Activated CD8-positive, alpha-beta memory T cell treated with anti-CD3 and anti-CD28 coated beads for 36 hours (primary cell): ENCODE data around the gene DAPL1. TPM values are rescaled to one million over a fixed set of nuclear protein-coding genes. Genes with fewer than 3 reads are reported as not detected.
"Not testable (repeated sequence)": the region's sequence is repeated elsewhere in the genome, so short reads cannot be mapped to it uniquely, and the experiment has no call there.

ENCODE experiments used
- CTCF ChIA-PET: fragments of 350-600 bp; sonication (Branson Sonifier 250); formaldehyde crosslinking; loops from one replicate; lab custom pipeline; 2021; ENCODE audit warnings: antibody characterized with exemption; lab: Charles Lee
- POLR2A ChIA-PET: fragments of 350-600 bp; sonication (Branson Sonifier 250); formaldehyde crosslinking; loops from one replicate; lab custom pipeline; 2021; ENCODE audit warnings: antibody characterized with exemption; lab: Charles Lee
- total RNA-seq, 2 experiments: library from RNA; stranded (reverse); gene quantifications; one replicate each; pipeline ENCODE4 v1.2.3, GENCODE V29; 2021

The DAPL1 gene
- total RNA-seq, 2 experiments from 2014 or later: not detected

DNA sequence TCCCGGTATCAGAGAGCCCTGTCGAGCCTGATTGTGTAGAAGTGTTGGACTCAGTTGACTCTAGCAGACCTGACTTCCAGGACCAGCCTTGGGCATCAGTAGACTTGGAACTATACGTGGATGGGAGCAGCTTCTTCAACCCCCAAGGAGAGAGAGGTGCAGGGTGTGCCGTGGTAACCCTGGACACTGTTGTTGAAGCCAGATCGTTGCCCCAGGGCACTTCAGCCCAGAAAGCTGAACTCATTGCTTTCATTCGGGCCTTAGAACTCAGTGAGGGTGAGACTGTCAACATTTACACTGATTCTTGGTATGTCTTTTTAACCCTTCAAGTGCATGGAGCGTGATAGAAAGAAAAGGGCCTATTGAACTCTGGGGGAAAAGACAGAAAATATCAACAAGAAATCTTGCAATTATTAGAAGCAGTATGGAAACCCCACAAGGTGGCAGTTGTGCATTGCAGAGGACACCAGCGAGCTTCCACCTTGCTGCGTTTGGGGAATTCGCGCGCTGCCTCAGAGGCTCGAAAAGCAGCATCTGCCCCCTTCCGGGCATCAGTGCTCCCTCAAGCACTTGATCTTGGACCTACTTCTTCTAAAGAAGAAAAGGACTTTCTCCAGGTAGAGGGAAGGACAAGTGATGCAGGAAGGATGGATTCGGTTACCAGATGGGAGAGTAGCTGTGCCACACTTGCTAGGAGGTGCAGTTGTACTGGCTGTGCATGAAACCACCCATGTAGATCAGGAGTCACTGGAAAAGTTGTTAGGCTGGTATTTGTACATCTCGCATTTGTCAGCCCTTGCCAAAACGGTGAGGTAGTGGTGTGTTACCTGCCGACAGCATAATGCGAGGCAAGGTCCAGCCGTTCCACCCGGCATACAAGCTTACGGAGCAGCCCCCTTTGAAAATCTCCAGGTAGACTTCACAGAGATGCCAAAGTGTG, 53.2 kb downstream of the DAPL1 start:
- POLR2A ChIA-PET, CTCF ChIA-PET: not testable (repeated sequence)

DNA sequence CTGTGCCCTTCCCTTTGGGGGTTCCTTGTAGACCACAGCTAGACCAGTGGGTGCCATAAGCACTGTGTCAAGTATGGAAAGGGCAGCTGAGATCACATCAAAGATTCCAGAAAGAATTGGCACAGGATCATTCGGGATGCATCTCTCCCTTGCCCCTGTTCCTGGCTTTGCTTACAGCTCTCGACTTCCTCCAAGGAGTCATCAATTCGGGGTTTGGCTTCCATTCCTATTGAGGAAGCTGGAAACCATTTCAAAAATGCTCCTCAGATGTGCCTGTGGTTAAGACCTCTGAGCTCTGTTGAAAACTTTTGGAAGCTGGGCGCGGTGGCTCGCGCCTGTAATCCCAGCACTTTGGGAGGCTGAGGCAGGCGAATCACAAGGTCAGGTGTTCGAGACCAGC, 65.1 kb downstream of the DAPL1 start:
- CTCF ChIA-PET, POLR2A ChIA-PET: not testable (repeated sequence)

DNA sequence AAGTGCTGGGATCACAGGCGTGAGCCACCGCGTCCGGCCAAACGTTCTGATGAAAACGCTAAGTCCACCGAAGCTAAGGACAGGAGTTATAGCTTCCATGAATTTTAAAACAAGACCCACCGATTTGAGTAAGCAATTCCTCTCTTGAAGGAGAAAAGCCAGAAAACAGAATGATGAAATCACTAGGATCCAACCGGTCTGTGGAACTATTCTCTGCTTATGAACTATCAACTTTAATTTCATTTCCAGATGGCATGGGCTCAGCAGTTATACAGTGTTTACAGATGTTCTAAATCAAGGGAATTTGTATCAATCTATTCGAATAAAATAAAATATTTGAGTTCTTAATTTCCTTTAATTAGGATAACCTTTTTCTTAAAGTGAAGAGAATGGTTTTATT, 66.5 kb downstream of the DAPL1 start:
- CTCF ChIA-PET: not testable (repeated sequence)

DNA sequence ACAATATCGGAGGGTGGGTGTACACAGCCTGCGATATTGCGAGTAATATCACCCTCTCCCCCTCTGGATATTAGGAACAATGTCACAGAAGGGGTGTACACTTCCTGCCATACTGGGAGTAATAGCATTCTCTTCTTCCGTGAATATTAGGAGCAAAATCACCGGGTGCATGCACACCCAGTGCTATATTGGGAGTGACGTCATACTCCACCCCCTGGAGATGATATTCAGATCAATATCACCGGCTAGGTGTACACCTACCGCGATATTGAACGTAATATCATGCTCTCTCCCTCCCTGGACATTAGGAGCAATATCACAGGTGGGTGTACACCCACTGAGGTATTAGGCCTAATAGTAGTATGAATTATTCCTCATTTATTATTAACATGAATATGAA, 70.4 kb downstream of the DAPL1 start:
- POLR2A ChIA-PET, CTCF ChIA-PET: not testable (repeated sequence)

More for the DNA sequence above, 66.5 kb downstream of the DAPL1 start:
- POLR2A ChIA-PET: not testable (repeated sequence)

Other genes with a start within 250 kb of the DAPL1 start
- under 1 TPM; 0.15 to 0.25 TPM for gene TANC1, start 173.3 kb downstream of the DAPL1 start, total RNA-seq